Astrocyte (in vitro differentiated cells and primary cell): ENCODE data around the gene CYB5R4. TPM values are rescaled to one million over a fixed set of nuclear protein-coding genes. Genes with fewer than 3 reads are reported as not detected.

Source experiments
- DNase-seq: peaks from one replicate; pipeline ENCODE4 v3.0.0-alpha.2; 2010; ENCODE audit warnings: low read depth
- FAIRE-seq: peaks from 2 replicates; lab custom pipeline; 2011; peaks lifted over from hg19 to GRCh38; lab: Jason Lieb, UNC
- H2AFZ ChIP-seq: 2 replicates; pipeline ENCODE4 v1.6.0; 2012; ENCODE audit warnings: low read depth, low read length, inconsistent platforms
- H3K27ac ChIP-seq: 2 replicates; pipeline ENCODE4 v1.5.1; 2011; ENCODE audit warnings: low read depth, low read length, inconsistent platforms
- H3K27me3 ChIP-seq: 2 replicates; pipeline ENCODE4 v1.6.0; 2011; ENCODE audit warnings: low read length, inconsistent platforms; ENCODE audit not compliant: insufficient read depth
- H3K36me3 ChIP-seq: 2 replicates; pipeline ENCODE4 v1.5.1; 2011; ENCODE audit warnings: low read length, inconsistent platforms; ENCODE audit not compliant: insufficient read depth
- H3K4me1 ChIP-seq: 2 replicates; pipeline ENCODE4 v1.5.1; 2011; ENCODE audit warnings: low read length, inconsistent platforms; ENCODE audit not compliant: insufficient read depth
- H3K4me2 ChIP-seq: 2 replicates; pipeline ENCODE4 v1.6.0; 2012; ENCODE audit warnings: low read length, inconsistent platforms
- H3K4me3 ChIP-seq: 2 replicates; pipeline ENCODE4 v1.5.1; 2011; ENCODE audit warnings: low read depth, mild to moderate bottlenecking, low read length, inconsistent platforms; ENCODE audit not compliant: insufficient read depth
- H3K79me2 ChIP-seq: 2 replicates; pipeline ENCODE4 v1.6.0; 2012; ENCODE audit warnings: mild to moderate bottlenecking, low read length, inconsistent platforms; ENCODE audit not compliant: insufficient read depth
- H3K9ac ChIP-seq: 2 replicates; pipeline ENCODE4 v1.6.0; 2012; ENCODE audit warnings: mild to moderate bottlenecking, low read length, inconsistent platforms
- H3K9me3 ChIP-seq: 2 replicates; pipeline ENCODE4 v1.5.1; 2012; ENCODE audit warnings: low read depth, mild to moderate bottlenecking, low read length, inconsistent platforms; ENCODE audit not compliant: insufficient read depth
- H4K20me1 ChIP-seq: 2 replicates; pipeline ENCODE4 v1.6.0; 2012; ENCODE audit warnings: low read length, inconsistent platforms; ENCODE audit not compliant: insufficient read depth
- H3K27ac Mint-ChIP-seq: one replicate; pipeline ENCODE4 v1.8.0; 2021; ENCODE audit warnings: mild to moderate bottlenecking, mixed read lengths; ENCODE audit not compliant: unreplicated experiment
- H3K27me3 Mint-ChIP-seq: one replicate; pipeline ENCODE4 v1.8.0; 2021; ENCODE audit warnings: low read depth, mixed read lengths; ENCODE audit not compliant: unreplicated experiment
- H3K36me3 Mint-ChIP-seq: one replicate; pipeline ENCODE4 v1.8.0; 2021; ENCODE audit warnings: low read depth, mixed read lengths; ENCODE audit not compliant: unreplicated experiment
- H3K4me1 Mint-ChIP-seq: one replicate; pipeline ENCODE4 v1.8.0; 2021; ENCODE audit warnings: low read depth, mixed read lengths; ENCODE audit not compliant: unreplicated experiment
- H3K4me3 Mint-ChIP-seq: one replicate; pipeline ENCODE4 v1.8.0; 2021; ENCODE audit warnings: mild to moderate bottlenecking, moderate library complexity, mixed read lengths; ENCODE audit not compliant: unreplicated experiment
- H3K9me3 Mint-ChIP-seq: one replicate; pipeline ENCODE4 v1.8.0; 2021; ENCODE audit warnings: mild to moderate bottlenecking, mixed read lengths; ENCODE audit not compliant: unreplicated experiment
- EZH2 ChIP-seq: IDR thresholded peaks from 2 replicates; pipeline ENCODE4 v1.6.1; 2012; ENCODE audit warnings: mild to moderate bottlenecking, low read length, inconsistent platforms; ENCODE audit not compliant: insufficient read depth
- total RNA-seq: library from RNA; stranded (reverse); gene quantifications from 2 replicates; pipeline ENCODE4 v1.2.1, GENCODE V29; 2021
- TF ChIP-seq, protein P1 (sequence below): IDR thresholded peaks from 2 replicates; pipeline ENCODE4 v1.5.1; 2011; ENCODE audit warnings: low read depth, mild to moderate bottlenecking, inconsistent platforms, low read length, moderate library complexity; ENCODE audit not compliant: insufficient read depth

Gene CYB5R4
- total RNA-seq, 1 donor from 2014 or later: 14.0 TPM

- Histone ChIP-seq H3K27me3 (no peaks in the 10 kb centered on the region), H3K36me3 (no peaks in the 10 kb centered on the region), H3K79me2 (no peaks in the 10 kb centered on the region), H3K27ac (no peak overlapping the region), H3K4me3 (no peak overlapping the region), H3K9me3 (no peaks in the 10 kb centered on the region), H3K9ac (no peak overlapping the region), H2AFZ (no peak overlapping the region), H4K20me1 (no peaks in the 10 kb centered on the region), H3K4me1 (no peaks in the 10 kb centered on the region), H3K4me2 (peak overlapping the region; percentile 9)
- no peak for FAIRE-seq
- TF ChIP-seq, protein P1, sequence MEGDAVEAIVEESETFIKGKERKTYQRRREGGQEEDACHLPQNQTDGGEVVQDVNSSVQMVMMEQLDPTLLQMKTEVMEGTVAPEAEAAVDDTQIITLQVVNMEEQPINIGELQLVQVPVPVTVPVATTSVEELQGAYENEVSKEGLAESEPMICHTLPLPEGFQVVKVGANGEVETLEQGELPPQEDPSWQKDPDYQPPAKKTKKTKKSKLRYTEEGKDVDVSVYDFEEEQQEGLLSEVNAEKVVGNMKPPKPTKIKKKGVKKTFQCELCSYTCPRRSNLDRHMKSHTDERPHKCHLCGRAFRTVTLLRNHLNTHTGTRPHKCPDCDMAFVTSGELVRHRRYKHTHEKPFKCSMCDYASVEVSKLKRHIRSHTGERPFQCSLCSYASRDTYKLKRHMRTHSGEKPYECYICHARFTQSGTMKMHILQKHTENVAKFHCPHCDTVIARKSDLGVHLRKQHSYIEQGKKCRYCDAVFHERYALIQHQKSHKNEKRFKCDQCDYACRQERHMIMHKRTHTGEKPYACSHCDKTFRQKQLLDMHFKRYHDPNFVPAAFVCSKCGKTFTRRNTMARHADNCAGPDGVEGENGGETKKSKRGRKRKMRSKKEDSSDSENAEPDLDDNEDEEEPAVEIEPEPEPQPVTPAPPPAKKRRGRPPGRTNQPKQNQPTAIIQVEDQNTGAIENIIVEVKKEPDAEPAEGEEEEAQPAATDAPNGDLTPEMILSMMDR: no peak
- no peak for TF ChIP-seq EZH2
- peak; percentile 11 for DNase-seq
- Mint-ChIP-seq H3K4me3 (no peak overlapping the region), H3K27ac (no peak overlapping the region), H3K27me3 (no peaks in the 10 kb centered on the region), H3K36me3 (no peaks in the 10 kb centered on the region), H3K9me3 (no peaks in the 10 kb centered on the region), H3K4me1 (peaks cover 8% of the 10 kb centered on the region)
Observed at GRCh38 chr6:83815631-83816272, 43.7 kb upstream of the CYB5R4 start.

- no peaks in the 10 kb centered on the region for H3K9me3 ChIP-seq
- Mint-ChIP-seq H3K36me3 (no peaks in the 10 kb centered on the region), H3K4me1 (peaks cover 17% of the 10 kb centered on the region), H3K27me3 (no peaks in the 10 kb centered on the region), H3K4me3 (no peak overlapping the region), H3K9me3 (no peaks in the 10 kb centered on the region), H3K27ac (no peak overlapping the region)
- H3K36me3 ChIP-seq: no peaks in the 10 kb centered on the region
- no peak overlapping the region for H3K4me2 ChIP-seq
- no peaks in the 10 kb centered on the region for H4K20me1 ChIP-seq
- no peak for FAIRE-seq
- H2AFZ ChIP-seq: no peak overlapping the region
- no peaks in the 10 kb centered on the region for H3K4me1 ChIP-seq
- no peak overlapping the region for H3K27ac ChIP-seq
- H3K27me3 ChIP-seq: no peaks in the 10 kb centered on the region
- no peak overlapping the region for H3K9ac ChIP-seq
- no peak overlapping the region for H3K4me3 ChIP-seq
- DNase-seq: no peak
- H3K79me2 ChIP-seq: no peaks in the 10 kb centered on the region
- TF ChIP-seq, protein P1: no peak
- TF ChIP-seq EZH2: no peak
Observed at GRCh38 chr6:83822629-83823169, 36.8 kb upstream of the CYB5R4 start.

DNA sequence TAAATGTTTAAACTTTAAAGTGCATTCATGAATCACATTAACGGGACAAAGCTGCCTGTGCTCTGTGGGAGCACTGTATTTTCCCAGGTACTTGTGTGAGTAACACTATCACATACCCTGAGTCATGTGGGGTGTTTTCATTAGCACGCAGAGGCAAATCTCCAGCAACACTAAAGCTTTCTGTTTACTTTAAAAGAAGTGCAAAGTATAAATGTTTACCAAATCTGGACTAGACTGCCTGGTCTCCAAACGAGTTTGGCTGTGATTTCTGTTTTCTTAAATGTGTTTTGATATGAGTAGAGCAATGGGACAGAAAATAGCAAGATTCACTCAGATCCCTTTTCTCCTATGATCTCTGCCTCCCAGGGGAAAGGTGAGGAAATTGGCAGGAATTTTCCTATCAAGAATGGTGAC, 35.1 kb upstream of the CYB5R4 start:
- DNase-seq (peak; percentile 14), FAIRE-seq (no peak)
- H3K79me2 ChIP-seq: no peaks in the 10 kb centered on the region
- no peaks in the 10 kb centered on the region for H3K36me3 Mint-ChIP-seq
- H3K4me1 ChIP-seq: no peaks in the 10 kb centered on the region
- no peak overlapping the region for H2AFZ ChIP-seq
- H3K4me2 ChIP-seq: peak overlapping the region; percentile 45
- no peaks in the 10 kb centered on the region for H3K9me3 Mint-ChIP-seq
- peak overlapping the region; percentile 33 for H3K9ac ChIP-seq
- no peaks in the 10 kb centered on the region for H3K9me3 ChIP-seq
- H3K27me3 Mint-ChIP-seq: no peaks in the 10 kb centered on the region
- H3K4me3 ChIP-seq: no peak overlapping the region
- no peak overlapping the region for H3K27ac ChIP-seq
- H3K36me3 ChIP-seq: no peaks in the 10 kb centered on the region
- peaks cover 17% of the 10 kb centered on the region for H3K4me1 Mint-ChIP-seq
- TF ChIP-seq, protein P1: no peak
- no peak for TF ChIP-seq EZH2
- H4K20me1 ChIP-seq: no peaks in the 10 kb centered on the region
- H3K27me3 ChIP-seq: no peaks in the 10 kb centered on the region
- peak overlapping the region; percentile 71 for H3K27ac Mint-ChIP-seq
- H3K4me3 Mint-ChIP-seq: no peak overlapping the region
